Stimulated activated effector memory CD8-positive, alpha-beta T cell treated with anti-CD3 and anti-CD28 coated beads, Interleukin-12 subunit alpha, Interleukin-12 subunit beta, amount 100 ng/mL, for 72 hours (primary cell): ENCODE data around the gene TSPYL2.

Experiments
- ATAC-seq: fragments of 150-1000 bp; cut with Tn5 transposase; 2 replicates; pipeline ENCODE4 v1.10.0; 2021
- DNase-seq, 2 donors: peaks; one replicate each; pipeline ENCODE4 v3.0.0; 2021 to 2022; ENCODE audit warnings: low spot score in 2 of 2
- H3K27ac Mint-ChIP-seq: one replicate; pipeline ENCODE4 v1.8.0; 2022; ENCODE audit warnings: mild to moderate bottlenecking, mixed read lengths
- H3K36me3 Mint-ChIP-seq: one replicate; pipeline ENCODE4 v1.8.0; 2022; ENCODE audit warnings: mild to moderate bottlenecking, mixed read lengths
- H3K4me1 Mint-ChIP-seq: one replicate; pipeline ENCODE4 v1.8.0; 2022; ENCODE audit warnings: mixed read lengths
- H3K4me3 Mint-ChIP-seq: one replicate; pipeline ENCODE4 v1.8.0; 2022; ENCODE audit warnings: mild to moderate bottlenecking, mixed read lengths
- H3K9me3 Mint-ChIP-seq: one replicate; pipeline ENCODE4 v1.8.0; 2022; ENCODE audit warnings: mixed read lengths

Gene TSPYL2

DNA sequence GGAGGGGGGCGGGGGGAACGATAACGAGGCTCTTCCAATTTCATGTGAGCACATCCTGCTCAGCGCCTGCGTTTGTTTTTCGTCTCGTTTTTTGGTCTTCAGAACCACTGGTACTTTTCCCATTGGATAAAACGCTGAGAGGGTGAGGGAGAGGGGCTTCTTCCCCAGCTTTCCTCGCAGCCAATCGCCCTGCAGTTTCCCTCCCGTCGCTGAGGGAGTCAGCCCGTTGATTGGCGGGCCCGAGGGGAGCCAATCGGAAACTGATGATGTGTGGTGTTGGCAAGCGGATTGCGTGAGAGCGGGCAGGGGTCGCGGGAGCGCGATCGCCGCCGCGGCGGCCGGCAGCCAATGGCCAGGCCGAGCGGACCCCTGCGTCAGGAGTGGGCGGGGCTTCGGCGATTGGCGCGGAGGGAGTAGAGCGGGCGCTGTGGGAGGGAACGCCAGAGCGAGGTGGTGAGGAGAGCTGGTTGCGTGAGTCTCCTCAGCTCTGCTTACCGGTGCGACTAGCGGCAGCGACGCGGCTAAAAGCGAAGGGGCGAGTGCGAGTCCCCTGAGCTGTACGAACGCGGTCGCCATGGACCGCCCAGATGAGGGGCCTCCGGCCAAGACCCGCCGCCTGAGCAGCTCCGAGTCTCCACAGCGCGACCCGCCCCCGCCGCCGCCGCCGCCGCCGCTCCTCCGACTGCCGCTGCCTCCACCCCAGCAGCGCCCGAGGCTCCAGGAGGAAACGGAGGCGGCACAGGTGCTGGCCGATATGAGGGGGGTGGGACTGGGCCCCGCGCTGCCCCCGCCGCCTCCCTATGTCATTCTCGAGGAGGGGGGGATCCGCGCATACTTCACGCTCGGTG is at the start of gene TSPYL2:
Gene TSPYL2 (plus strand): TSS at position 443 of the 848 bp plus-strand sequence. CDS start 132 bp downstream, at position 575.
- ATAC-seq (peak; percentile 91), DNase-seq (peak; percentile 77 to 92)
- H3K4me1 Mint-ChIP-seq = peaks cover 48% of the 10 kb centered on the region
- H3K4me3 Mint-ChIP-seq = peak within 1 kb of the TSS; percentile 93
- no peaks in the 10 kb centered on the region for H3K9me3 Mint-ChIP-seq
- peaks cover 63% of the 10 kb centered on the region for H3K36me3 Mint-ChIP-seq
- peak within 1 kb of the TSS; percentile 99 for H3K27ac Mint-ChIP-seq

DNA sequence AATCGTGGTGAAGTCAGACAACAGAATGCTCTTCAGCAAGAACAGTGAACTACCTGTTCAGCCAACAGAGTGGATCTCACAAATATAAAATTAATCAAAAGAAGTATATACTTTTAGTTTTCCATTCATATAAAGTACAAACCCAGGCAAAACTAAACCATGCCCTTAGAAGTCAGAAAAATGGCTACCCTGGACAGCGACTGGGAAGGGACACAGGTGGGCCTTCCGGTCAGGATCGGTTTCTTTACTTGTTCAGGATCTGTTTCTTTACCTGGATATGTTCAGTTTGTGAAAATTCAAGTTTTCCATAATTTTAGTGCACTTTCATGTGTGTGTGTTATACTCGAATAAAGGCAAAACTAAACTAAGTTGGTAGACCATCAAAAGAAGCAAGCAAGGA is 46.0 kb upstream of the TSPYL2 start:
- no peaks in the 10 kb centered on the region for H3K36me3 Mint-ChIP-seq
- no peaks in the 10 kb centered on the region for H3K4me1 Mint-ChIP-seq
- no peak for DNase-seq
- H3K27ac Mint-ChIP-seq = no peak overlapping the region
- no peak overlapping the region for H3K4me3 Mint-ChIP-seq
- ATAC-seq = no peak
- H3K9me3 Mint-ChIP-seq = no peaks in the 10 kb centered on the region

DNA sequence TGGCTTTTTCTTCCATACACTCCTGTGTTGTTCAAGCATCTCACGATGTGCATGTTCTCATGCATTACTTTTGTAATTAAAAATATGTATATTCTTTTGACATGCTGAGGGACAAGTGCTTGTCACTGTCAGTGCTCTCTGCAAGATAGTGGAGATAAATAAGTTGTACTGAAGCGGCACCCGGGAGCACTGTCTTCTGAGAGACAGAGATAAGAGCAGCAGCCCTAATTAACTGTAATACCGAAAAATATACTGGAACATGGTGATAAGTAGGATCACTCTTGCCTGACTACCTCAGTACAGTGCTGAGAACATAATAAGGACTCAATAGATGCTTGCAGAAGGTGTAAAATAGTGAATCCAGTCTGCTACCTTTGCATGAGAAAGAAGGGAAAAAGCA is 42.9 kb upstream of the TSPYL2 start:
- H3K27ac Mint-ChIP-seq = no peak overlapping the region
- no peak overlapping the region for H3K4me3 Mint-ChIP-seq
- H3K36me3 Mint-ChIP-seq = no peaks in the 10 kb centered on the region
- no peak for DNase-seq
- H3K4me1 Mint-ChIP-seq = no peaks in the 10 kb centered on the region
- H3K9me3 Mint-ChIP-seq = no peaks in the 10 kb centered on the region
- ATAC-seq = no peak

DNA sequence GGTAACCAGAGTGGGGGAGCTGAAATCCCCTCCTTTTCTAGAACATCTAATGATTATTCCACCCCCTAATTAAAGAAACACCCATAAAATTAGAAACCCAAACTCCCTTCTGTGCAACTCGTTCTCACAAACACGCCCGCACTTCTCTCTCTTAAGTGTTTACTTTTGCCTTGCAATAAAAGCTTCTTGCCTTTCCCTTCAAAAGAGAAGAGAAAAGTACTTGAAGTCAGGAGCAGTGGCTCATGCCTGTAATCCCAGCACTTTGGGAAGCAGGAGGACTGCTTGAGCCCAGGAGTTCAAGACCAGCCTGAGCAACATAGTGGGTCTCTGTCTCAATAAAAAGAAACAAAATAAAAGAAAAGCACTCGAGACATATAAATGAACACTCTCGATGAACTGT is 37.2 kb upstream of the TSPYL2 start:
- DNase-seq (no peak), ATAC-seq (no peak)
- Mint-ChIP-seq H3K36me3 (no peaks in the 10 kb centered on the region), H3K4me1 (no peaks in the 10 kb centered on the region), H3K4me3 (no peak overlapping the region), H3K27ac (no peak overlapping the region), H3K9me3 (no peaks in the 10 kb centered on the region)

DNA sequence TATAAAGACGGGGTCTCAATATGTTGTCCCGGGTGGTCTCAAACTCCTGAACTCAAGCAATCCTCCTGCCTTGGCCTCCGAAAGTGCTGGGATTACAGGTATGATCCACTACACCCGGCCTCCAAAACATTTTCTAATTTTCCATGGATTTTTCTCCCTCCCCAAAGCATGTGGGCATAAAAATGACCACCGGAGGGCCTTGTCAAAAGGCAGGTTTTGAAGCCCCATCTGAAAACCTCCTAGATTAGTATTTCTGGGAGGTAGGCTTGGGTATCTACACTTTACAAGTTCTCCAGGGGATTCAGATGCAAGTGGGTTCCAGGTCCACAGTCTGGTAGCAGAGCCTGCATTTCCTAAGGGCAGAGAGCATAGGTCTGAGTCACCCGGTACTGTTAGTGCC is 34.9 kb upstream of the TSPYL2 start:
- H3K36me3 Mint-ChIP-seq = no peaks in the 10 kb centered on the region
- ATAC-seq = no peak
- no peak overlapping the region for H3K27ac Mint-ChIP-seq

DNA sequence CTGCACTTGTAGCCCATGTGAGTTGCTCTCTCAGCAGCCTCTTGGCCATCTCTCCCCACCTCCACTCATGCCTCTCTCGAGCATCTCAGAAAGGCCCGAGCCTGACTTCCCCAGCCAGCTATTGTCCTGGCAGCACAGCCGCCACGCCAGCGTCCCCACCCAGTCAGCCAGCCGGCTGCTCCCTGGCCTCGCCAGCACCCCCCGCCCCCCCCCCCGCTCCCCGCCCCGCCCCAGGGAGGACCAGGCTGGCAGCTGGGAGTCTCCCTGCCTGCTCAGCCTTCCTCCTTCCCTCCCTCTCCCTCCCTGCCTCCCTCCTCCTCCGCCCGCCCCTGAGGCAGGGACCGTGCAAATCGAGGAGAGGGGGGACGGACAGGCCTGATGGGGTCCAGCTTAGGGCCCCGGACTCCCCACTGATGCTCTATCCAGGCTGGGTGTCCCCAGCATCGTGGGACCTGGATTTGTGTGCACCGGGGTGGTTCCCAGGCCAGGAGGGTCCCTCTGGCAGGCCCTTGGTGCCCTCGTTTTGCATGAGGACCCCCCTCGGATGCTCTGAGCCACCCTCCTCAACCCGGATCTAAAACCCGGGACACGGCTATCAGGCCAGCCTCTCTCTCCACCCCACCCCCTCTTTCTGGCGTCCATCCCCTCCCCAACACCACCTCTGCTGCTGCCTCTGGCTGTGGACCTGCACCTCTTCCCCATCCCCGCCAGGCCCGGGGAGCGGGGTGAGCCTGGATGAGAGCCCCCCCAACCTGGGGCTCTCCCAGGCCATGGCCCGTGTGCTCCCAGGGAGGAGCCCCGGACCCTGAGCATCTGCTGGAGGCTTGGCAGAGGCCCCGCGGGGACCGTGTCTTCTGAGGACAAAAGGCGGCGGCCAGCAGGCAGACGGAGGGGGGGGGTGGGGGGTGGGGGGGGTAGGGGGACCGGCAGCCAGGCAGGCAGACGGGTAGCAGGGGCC is 33.7 kb upstream of the TSPYL2 start, which contains the start of gene GPR173:
Gene GPR173 (plus strand): TSS at position 621 of the 958 bp plus-strand sequence. CDS start 27,833 bp downstream, outside the sequence.
- DNase-seq (no peak), ATAC-seq (no peak)
- Mint-ChIP-seq H3K4me1 (no peaks in the 10 kb centered on the region), H3K9me3 (no peaks in the 10 kb centered on the region), H3K27ac (no peak within 1 kb of the TSS), H3K4me3 (no peak within 1 kb of the TSS), H3K36me3 (no peaks in the 10 kb centered on the region)

More for the DNA sequence above, 34.9 kb upstream of the TSPYL2 start:
- Mint-ChIP-seq H3K9me3 (no peaks in the 10 kb centered on the region), H3K4me3 (no peak overlapping the region), H3K4me1 (no peaks in the 10 kb centered on the region)
- no peak for DNase-seq

DNA sequence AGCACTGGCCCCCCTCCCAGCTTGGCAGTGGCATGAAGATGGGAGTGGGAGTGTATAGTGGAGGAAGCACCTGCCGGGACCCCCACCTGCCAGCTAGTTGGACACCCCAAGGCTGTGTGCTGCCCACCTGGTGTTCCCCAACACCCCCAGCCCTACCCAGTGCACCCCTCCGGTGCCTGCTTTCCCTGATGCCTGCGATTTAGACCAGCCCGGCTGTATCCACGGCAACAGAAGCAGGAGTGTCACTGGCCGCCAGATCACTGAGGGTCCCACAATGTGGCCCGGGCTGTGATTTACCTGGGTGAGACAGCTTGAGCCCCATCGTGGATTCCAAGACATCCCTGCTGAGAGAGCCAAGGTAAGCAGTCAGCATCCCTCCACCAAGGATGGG is 33.0 kb upstream of the TSPYL2 start:
- ATAC-seq (no peak), DNase-seq (no peak)
- H3K4me3 Mint-ChIP-seq = no peak overlapping the region
- H3K4me1 Mint-ChIP-seq = no peaks in the 10 kb centered on the region
- no peaks in the 10 kb centered on the region for H3K36me3 Mint-ChIP-seq
- H3K27ac Mint-ChIP-seq = no peak overlapping the region
- H3K9me3 Mint-ChIP-seq = no peaks in the 10 kb centered on the region

DNA sequence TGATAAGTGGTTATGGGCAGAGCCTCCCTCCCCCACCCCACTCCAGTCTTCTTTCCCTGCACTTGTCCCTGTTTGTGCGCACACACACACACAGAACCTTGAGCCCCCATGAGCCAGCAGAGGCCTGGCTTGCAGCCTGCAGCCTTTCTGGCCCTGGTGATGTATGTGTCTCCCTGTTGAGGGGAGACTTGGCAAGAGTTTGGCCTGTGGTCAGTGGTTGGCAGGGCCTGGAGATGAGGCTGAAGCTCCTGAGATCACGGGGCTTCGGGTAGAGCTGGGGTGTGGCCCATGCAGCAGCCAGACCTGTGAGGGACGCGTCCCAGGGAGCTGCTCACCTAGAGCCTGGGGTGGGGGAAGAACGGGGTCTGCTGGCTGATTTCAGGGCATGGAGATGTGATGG is 31.3 kb upstream of the TSPYL2 start:
- ATAC-seq (no peak), DNase-seq (no peak)
- Mint-ChIP-seq H3K4me3 (no peak overlapping the region), H3K36me3 (no peaks in the 10 kb centered on the region), H3K27ac (no peak overlapping the region), H3K4me1 (no peaks in the 10 kb centered on the region), H3K9me3 (no peaks in the 10 kb centered on the region)

DNA sequence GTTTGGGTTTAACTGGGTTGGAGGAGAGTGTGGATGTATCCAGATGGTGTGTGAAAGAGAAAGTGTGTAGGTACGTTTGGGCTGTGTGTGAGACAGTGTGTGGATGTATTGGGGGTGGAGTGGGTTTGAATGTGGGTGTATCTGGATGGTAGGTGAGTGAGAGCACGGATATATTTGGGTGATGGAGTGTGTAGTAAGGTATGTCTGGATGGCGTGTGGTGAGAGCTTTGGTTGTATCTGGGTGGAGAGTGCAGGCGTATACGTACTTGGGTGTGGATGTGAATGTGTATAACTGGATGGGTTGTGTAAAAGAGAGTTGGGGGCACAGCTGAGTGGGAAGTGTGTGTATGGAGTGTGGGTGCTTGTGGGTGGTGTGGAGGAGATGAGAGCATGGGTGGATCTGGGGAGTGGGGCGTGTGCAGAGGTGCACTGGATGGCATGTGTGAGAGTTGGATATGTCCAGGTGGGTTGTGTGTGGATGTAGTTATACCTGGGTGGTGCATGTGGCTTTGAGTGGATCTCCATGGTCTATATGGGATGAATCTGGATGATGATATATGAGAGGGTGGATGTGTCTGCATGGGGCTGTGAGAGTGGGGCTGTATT is 26.8 kb upstream of the TSPYL2 start:
- H3K9me3 Mint-ChIP-seq = no peaks in the 10 kb centered on the region
- H3K36me3 Mint-ChIP-seq = no peaks in the 10 kb centered on the region
- H3K4me1 Mint-ChIP-seq = no peaks in the 10 kb centered on the region
- no peak overlapping the region for H3K27ac Mint-ChIP-seq
- DNase-seq = no peak
- H3K4me3 Mint-ChIP-seq = no peak overlapping the region
- ATAC-seq = no peak

DNA sequence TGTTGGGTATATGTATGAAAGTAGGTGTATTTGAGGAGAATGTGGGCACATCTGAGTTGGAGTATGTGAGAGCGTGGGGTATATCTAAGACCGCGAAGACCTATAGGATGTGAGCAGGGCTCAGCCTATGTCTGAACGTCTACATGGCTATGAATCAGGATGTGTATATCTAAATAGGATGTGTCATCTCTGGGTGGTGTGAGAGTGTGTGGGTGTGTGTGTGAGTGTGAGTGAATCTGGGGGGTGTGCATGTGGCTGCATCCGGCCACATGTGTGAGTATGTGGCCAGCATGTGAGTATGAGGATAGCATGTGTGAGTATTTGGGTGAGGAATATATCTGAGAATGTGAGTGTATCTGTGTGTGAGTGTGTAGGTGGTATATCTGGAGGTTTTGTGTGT is 25.9 kb upstream of the TSPYL2 start:
- Mint-ChIP-seq H3K4me3 (no peak overlapping the region), H3K9me3 (no peaks in the 10 kb centered on the region), H3K4me1 (no peaks in the 10 kb centered on the region), H3K36me3 (no peaks in the 10 kb centered on the region), H3K27ac (no peak overlapping the region)
- DNase-seq = no peak
- ATAC-seq = peak; percentile 90

DNA sequence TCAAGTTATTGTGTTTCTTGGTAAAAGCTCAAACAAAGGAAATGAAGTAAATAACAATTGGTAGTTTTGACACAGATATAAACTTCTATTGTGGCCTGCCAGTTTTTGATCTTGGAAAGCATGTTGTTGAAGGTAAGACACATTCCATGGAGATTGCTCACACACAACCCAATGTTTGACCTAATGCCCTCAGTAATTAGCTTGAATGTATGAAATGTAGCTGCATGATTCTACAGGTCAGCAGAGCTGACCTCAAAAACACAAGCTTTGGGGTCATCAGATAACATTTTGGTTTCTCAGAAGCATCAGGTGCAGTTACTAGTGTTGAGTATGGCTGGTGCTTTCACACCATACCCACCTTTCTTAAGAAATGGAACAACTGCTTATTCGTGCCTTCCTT is 17.1 kb upstream of the TSPYL2 start:
- no peaks in the 10 kb centered on the region for H3K9me3 Mint-ChIP-seq
- no peaks in the 10 kb centered on the region for H3K4me1 Mint-ChIP-seq
- H3K4me3 Mint-ChIP-seq = no peak overlapping the region
- H3K36me3 Mint-ChIP-seq = no peaks in the 10 kb centered on the region
- no peak overlapping the region for H3K27ac Mint-ChIP-seq
- ATAC-seq (no peak), DNase-seq (no peak)

DNA sequence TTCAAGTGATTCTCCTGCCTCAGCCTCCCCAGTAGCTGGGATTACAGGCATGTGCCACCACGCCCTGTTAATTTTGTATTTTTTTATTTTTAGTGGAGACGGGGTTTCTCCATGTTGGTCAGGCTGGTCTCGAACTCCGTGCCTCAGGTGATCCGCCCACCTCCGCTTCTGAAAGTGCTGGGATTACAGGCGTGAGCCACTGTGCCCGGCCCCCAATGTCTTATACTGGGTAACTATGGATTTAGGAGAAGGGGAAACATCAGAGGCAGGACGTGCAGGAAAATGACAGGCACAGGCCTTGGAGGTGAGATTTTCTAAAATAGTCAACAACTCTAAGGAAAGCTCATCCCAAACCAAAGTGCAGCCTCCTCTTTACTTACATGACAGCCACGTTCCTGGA is 11.1 kb upstream of the TSPYL2 start:
- ATAC-seq = no peak
- Mint-ChIP-seq H3K36me3 (no peaks in the 10 kb centered on the region), H3K9me3 (no peaks in the 10 kb centered on the region), H3K4me3 (peak overlapping the region; percentile 75), H3K27ac (no peak overlapping the region), H3K4me1 (peaks cover 21% of the 10 kb centered on the region)
- no peak for DNase-seq

DNA sequence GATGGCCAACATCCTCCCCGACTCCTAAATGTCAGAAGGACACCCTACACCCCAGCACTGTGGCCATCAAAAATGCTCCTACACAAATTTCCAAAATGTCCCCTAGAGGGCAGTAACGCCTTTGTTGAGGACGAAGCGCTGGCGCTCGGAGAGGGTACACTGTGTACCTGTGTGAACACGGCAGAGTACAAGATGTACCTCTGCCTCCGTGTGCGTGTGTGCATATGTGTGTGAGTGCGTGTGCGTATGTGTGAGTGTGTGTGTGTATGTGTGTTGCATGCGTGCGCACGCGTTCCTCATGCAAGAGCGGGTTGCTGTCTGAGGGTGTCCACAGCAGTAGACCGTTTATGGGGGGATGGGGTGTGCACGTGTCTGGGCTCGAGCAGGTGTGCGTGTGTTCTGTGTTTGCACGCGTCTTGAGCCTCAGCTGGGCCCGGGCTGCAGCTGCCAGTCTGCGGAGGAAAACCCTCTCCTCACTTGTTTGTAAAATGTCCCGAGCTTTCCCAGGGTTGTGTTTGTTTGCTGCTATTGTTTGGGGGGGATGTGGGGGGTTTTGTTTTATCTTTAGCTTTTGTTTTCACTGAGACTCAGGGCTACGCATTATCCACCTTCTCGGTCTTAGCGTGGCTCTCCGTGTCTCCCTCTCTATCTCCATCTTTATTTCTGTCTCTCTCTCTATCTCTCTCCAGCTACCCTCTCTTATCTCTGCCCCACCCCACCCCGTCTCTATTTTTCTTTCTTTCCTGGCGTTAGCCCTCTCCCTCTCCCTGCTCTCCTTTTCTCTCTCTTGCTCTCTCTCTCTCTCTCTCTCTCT is 10.4 kb upstream of the TSPYL2 start:
- Mint-ChIP-seq H3K27ac (peak overlapping the region; percentile 35), H3K9me3 (peaks cover 2% of the 10 kb centered on the region), H3K4me1 (peaks cover 21% of the 10 kb centered on the region), H3K4me3 (peak overlapping the region; percentile 75), H3K36me3 (no peaks in the 10 kb centered on the region)
- ATAC-seq (peak; percentile 87), DNase-seq (peak in 1 of 2 donors; percentile 68)

DNA sequence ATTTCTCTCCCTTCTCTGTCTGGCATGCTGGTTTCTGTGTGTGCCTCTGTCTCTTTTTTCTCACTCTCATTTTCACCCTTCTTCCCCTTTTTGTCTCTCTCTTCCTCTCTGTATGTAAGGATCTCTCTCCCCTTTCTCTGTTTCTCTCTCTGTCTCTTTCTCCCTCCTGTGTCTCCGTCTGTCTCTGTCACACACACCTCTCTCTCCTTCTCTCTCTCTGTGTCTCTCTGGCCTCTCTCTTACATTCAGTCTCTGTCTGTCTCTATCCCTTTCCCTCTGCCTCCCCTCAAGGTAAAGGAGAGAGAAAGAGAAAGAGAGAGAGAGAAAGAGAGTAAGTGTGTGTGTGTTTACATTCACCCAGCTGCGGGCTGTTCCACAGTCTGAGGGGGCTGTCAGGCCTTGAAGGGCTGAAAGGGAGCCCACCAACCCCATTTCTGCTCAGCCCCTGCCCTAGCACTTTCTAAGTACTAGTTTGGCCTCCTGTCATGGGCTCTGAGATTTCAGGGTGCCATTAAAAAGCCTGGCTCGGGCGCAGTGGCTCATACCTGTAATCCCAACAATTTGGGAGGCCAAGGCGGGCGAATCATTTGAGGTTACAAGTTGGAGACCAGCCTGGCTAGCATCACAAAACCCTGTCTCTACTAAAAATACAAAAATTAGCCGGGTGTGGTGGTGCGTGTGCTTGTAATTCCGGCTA is 9.6 kb upstream of the TSPYL2 start:
- ATAC-seq (peak; percentile 7), DNase-seq (no peak)
- peak overlapping the region; percentile 75 for H3K4me3 Mint-ChIP-seq
- H3K36me3 Mint-ChIP-seq = no peaks in the 10 kb centered on the region
- peaks cover 21% of the 10 kb centered on the region for H3K4me1 Mint-ChIP-seq
- H3K27ac Mint-ChIP-seq = peak overlapping the region; percentile 35
- peaks cover 2% of the 10 kb centered on the region for H3K9me3 Mint-ChIP-seq
